Fibroblast of gingiva (primary cell): Measurements from ENCODE around the gene APOBEC3C.
"Not testable (repeated sequence)": the region's sequence is repeated elsewhere in the genome, so short reads cannot be mapped to it uniquely, and the experiment has no call there.

ENCODE experiments used
- DNase-seq: peaks from one replicate; pipeline ENCODE4 v3.0.0-alpha.2; 2011; ENCODE audit warnings: low read depth

The APOBEC3C gene

DNA sequence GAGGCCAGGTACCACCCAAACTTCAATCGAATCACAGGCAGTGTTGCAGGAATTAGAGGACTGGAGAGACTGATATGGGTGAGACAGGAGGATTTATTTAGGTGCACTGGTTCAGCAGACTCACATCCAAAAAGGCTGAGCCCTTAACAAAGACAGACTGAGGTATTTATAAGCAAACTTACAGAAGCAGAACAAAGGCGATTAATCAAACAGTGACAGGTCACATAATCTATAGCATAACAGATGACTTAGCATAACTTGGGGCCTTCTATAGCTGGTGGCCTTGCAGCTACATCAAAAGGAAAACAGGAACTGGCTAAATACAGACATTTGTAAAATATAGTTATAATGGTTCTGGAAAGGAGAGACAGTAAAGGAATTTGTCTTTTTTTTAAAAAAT lies 29.8 kb upstream of the APOBEC3C start:
- DNase-seq: no peak

- DNase-seq: not testable (repeated sequence)
These were observed 29.0 kb upstream of the APOBEC3C start for GRCh38 chr22:38984784-38985757.

DNA sequence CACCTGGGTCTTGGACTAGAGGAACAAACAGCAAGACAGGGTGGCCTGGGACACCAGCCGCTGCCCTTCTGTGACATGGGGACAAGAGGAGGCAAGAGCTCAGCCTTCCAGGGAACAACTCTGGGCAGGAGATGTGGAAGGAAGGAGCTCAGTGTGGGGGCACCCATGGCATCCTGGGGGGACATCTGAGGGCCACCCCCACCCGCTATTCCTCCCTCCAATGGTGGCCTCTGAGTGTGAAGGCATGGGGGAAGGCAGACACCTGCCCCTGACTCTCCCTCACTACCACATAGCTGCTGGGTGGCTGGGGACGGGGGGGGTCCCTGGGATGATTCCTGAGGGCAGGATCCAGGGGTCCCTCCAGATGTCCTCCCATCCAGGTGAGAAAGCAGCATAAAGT lies 27.4 kb upstream of the APOBEC3C start:
- no peak for DNase-seq

GRCh38 chr22:38987171-38987895 lies 26.7 kb upstream of the APOBEC3C start:
- DNase-seq: no peak

DNA sequence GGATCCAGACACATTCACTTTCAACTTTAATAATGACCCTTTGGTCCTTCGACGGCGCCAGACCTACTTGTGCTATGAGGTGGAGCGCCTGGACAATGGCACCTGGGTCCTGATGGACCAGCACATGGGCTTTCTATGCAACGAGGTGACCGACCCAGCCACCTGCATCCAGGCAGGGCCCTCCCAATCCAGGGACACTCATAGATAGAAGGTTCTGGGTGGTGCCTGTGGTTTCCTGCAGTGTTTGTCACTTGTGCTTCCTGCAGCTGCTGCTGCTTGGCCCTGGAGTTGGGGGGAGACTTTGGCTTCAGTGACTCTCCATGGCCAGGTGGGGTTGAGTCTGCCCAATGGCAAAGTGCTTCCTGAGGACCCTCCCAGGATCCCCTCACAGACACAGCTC lies 24.6 kb upstream of the APOBEC3C start:
- DNase-seq: no peak

DNA sequence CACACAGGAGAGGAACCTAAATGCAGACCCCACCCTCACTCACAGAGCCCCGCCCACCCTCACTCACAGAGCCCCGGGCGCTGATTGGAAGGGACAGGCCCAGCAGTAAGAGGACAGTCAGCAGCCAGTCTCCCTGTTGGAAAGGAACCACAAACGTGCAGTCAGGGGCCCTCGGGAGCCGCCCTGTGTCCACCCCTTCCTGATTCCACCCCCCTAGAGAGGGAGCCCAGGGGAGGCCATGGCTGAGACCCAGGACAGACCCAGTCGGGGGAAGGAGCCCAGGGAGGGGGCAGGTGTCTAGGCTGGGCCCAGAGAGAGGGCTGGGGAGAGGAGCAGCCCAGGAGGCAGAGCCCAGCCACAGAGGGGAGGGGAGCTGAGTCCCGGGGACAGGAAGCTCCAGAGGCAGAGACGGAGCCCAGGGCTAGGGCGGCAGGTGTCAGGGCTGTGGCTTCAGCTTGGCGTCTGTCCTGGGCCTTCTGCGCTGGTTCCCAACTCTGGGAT lies 21.1 kb upstream of the APOBEC3C start:
- peak; percentile 0 for DNase-seq

DNA sequence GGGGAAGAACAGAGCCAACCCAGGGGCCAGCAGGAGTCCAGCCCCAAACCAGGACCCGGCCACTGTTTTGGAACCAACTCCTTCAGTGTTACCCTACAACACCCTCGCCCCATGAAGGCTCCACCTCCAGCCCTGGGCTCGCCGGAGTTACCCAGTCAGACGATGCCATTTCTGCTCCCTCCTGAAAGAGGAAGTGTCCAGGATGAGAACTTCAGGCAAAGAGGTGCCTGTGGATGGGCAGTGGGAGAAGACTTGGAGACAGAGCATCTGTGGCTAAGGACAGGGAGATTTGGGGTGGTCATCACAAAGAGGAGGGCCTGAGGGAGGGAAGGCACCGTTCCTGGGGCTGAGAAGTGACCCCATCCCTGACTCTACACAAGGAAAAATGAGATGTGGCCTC lies 18.0 kb upstream of the APOBEC3C start:
- no peak for DNase-seq

DNA sequence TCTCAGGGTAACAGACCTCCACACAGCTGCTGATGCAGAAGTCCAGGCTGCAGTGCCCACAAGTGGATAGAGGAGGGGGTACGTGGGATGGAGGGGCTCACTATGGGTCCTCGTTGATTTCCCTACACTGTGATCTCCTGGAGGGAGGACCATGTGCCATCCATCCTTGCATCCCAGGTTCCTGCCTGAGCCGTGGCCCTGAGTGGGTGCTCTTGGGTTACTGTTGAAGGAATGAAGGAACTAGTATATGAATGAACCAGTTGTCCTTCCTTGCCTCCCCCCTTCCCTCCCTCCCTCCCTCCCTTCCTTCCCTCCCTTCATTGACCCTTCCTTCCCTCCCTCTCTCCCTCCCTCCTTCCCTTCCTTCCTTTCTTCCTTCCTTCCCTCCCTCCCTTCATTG lies 16.5 kb upstream of the APOBEC3C start:
- DNase-seq: no peak

GRCh38 chr22:39003165-39003638 lies 10.9 kb upstream of the APOBEC3C start:
- peak; percentile 80 for DNase-seq

DNA sequence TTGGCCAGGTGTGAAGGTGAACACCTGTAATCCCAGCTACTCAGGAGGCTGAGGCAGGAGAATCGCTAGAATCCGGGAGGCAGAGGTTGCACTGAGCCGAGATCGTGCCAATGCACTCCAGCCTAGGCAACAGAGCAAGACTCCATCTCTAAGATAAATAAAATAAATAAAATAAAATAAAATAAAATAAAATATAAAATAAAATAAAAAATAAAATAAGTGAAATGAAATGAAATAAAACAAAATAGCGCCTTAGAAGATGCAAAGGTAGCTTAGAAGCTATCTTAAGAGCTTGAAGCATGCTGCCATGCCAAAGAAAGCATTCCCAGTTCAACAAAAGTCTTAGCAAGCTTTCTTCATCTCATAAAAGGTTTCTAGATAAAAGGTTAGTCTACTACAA lies 6.9 kb upstream of the APOBEC3C start:
- no peak for DNase-seq

GRCh38 chr22:39008271-39008850 lies 5.7 kb upstream of the APOBEC3C start:
- peak; percentile 0 for DNase-seq

DNA sequence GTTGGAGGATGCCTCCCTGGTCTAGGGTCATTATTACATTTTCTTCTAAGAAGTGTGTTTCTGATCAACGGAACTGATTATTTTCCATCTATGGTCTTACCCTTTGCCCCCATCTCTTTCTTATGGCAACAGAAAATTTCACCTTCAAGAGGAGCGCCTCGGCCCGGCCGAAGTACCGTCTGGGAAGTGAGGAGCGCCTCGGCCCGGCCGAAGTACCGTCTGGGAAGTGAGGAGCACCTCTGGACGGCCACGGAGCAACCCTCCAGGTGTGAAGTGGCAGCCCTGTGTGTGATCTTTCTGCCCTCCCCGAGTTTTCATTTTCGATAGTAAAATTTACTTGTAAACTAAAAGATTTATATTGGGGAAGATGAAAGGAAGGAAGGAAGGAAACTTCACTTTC lies 3.1 kb upstream of the APOBEC3C start:
- DNase-seq: no peak

- no peak for DNase-seq
These were observed 1.2 kb upstream of the APOBEC3C start for GRCh38 chr22:39012533-39013511.

- not testable (repeated sequence) for DNase-seq
These were observed 506 bp upstream of the APOBEC3C start for GRCh38 chr22:39013561-39013941.

DNA sequence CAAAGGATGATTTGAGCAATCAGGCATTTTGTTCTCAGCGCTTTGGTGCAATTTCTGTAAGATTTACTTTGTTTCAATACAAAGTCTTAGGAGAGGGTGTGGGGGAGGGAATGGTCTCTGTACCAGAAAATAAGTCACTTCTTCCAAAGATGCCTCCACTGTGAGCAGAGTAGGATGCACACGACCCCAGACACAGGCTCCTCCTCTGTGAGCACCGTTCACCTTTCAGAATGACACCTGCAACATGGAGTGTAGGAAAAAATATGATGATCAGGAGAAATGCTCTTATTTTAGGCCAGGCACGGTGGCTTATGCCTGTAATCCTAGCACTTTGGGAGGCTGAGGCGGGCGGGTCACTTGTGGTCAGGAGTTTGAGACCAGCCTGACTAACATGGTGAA lies 665 bp downstream of the APOBEC3C start:
- DNase-seq: not testable (repeated sequence)

- no peak for DNase-seq
These were observed 2.5 kb downstream of the APOBEC3C start for GRCh38 chr22:39016592-39016991.

GRCh38 chr22:39017596-39018365 lies 3.7 kb downstream of the APOBEC3C start:
- no peak for DNase-seq

DNA sequence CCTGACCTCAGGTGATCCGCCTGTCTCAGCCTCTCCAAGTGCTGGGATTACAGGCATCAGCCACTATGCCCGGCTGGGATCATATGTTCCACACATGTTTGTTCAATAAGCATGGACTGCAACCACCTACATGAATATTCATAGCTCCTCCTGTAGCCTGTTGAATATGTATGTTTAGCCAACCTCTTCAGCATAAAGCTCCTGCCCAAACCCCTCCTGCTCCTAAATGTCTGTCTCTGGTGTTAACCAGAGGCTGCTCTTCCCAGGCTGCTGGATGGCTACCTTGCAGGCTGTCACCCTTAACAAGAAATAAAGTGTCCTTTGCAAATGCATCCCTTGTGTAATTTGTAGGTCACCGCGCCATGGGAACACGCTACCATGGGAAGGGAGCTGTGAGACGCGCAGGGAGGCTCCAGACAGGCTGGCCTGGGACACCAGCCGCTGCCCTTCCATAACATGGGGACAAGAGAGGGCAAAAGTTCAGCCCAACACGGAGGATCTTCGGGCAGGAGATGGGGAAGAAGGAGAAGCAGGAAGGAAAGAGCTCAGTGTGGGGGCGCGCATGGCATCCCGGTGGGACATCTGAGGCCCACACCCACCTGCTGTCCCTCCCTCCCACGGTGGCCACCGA lies 6.1 kb downstream of the APOBEC3C start:
- DNase-seq: peak; percentile 11

- no peak for DNase-seq
These were observed 7.6 kb downstream of the APOBEC3C start for GRCh38 chr22:39021552-39022250.
